ENCODE measurements around the gene GLUL.

The GLUL gene

DNA sequence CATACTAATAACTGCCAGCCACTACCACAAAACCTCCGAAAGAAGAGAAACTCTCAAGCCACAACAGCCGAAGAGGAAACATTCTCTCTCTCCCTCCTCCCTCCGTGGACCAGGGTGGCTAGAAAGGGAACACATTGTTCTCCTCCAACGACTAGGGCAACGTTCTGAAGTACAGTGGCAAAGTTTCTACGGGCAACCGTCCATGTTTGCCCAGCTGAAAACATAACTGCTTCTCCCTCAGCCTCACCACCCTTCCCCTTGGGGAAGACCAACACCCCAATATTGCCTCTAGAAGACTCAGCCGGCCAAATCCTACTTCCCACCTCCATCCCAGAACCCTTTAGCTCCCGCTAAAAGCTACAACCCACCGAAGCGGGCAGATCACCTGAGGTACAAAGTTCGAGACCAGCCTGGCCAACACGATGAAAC, 2.0 kb downstream of the GLUL start:
- Histone ChIP-seq H3K27me3 (ENCODE audit: low read length) (no peaks in the 10 kb centered on the region), H2AFZ (ENCODE audit: low read depth, low read length, severe bottlenecking) (no peak overlapping the region), H3K36me3 (ENCODE audit: low read length) (no peaks in the 10 kb centered on the region), H4K20me1 (ENCODE audit: low read depth, low read length) (no peaks in the 10 kb centered on the region), H3K79me2 (ENCODE audit: insufficient read depth, low read length) (no peaks in the 10 kb centered on the region), H3K9ac (ENCODE audit: low read length) (no peak overlapping the region), H3K9me2 (replicated peaks; ENCODE audit: insufficient read depth, low read length) (no peaks in the 10 kb centered on the region), H3K4me3 (ENCODE audit: insufficient read depth, low read length, poor library complexity, severe bottlenecking) (no peak overlapping the region), H3K27ac (ENCODE audit: low read depth, low read length) (no peak overlapping the region), H3F3A (ENCODE audit: insufficient read depth) (no peaks in the 10 kb centered on the region), H3K4me2 (ENCODE audit: low read depth, low read length, poor library complexity, severe bottlenecking) (no peak overlapping the region), H3K9me3 (ENCODE audit: insufficient read depth, low read length) (no peaks in the 10 kb centered on the region)
- TF ChIP-seq, protein P1, sequence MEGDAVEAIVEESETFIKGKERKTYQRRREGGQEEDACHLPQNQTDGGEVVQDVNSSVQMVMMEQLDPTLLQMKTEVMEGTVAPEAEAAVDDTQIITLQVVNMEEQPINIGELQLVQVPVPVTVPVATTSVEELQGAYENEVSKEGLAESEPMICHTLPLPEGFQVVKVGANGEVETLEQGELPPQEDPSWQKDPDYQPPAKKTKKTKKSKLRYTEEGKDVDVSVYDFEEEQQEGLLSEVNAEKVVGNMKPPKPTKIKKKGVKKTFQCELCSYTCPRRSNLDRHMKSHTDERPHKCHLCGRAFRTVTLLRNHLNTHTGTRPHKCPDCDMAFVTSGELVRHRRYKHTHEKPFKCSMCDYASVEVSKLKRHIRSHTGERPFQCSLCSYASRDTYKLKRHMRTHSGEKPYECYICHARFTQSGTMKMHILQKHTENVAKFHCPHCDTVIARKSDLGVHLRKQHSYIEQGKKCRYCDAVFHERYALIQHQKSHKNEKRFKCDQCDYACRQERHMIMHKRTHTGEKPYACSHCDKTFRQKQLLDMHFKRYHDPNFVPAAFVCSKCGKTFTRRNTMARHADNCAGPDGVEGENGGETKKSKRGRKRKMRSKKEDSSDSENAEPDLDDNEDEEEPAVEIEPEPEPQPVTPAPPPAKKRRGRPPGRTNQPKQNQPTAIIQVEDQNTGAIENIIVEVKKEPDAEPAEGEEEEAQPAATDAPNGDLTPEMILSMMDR (IDR thresholded peaks at IDR 0.05; ENCODE audit: insufficient read depth, low read length, poor library complexity, severe bottlenecking): no peak
- TF ChIP-seq EZH2phosphoT487 (conservative IDR thresholded peaks at IDR 0.05; ENCODE audit: low read length): no peak

DNA sequence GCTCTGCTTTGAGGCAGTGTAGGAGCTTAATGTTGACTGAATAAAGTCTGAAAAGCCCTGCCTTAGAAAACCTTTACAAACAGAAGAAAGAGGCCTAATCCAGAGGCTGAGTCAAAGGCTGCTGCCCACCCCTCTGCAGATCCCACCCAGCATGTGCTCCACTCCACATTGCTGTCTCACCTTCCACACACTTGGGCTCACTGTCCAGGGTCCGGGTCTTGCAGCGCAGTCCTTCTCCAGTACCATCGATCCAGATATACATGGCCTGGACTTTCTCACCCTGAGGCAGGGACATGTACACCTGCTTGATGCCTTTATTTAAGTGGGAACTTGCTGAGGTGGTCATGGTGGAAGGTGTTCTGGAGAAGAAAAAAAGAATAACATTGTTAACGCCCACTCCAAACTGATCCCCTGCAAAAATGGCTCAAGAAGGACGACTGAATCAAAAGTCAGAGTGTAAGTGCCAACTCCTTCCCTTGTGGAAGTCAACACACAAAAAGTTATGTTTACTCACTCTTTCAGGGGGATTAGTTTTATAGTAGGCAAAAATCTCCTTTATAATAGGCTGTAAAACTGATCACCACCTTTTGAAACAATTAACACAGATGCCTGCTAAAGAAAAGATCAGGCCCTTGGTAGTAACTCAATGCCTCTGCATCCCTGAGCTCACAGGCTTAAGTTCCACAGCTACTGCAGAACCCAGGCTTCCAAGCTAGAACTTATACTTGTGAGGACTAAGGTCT, 3.0 kb downstream of the GLUL start:
- Histone ChIP-seq H3K36me3 (ENCODE audit: low read length) (no peaks in the 10 kb centered on the region), H3K27ac (ENCODE audit: low read depth, low read length) (no peak overlapping the region), H3K27me3 (ENCODE audit: low read length) (no peaks in the 10 kb centered on the region), H4K20me1 (ENCODE audit: low read depth, low read length) (no peaks in the 10 kb centered on the region), H3K79me2 (ENCODE audit: insufficient read depth, low read length) (no peaks in the 10 kb centered on the region), H2AFZ (ENCODE audit: low read depth, low read length, severe bottlenecking) (no peak overlapping the region), H3K4me2 (ENCODE audit: low read depth, low read length, poor library complexity, severe bottlenecking) (no peak overlapping the region), H3F3A (ENCODE audit: insufficient read depth) (no peaks in the 10 kb centered on the region), H3K9me2 (replicated peaks; ENCODE audit: insufficient read depth, low read length) (no peaks in the 10 kb centered on the region), H3K9ac (ENCODE audit: low read length) (no peak overlapping the region), H3K4me3 (ENCODE audit: insufficient read depth, low read length, poor library complexity, severe bottlenecking) (no peak overlapping the region), H3K9me3 (ENCODE audit: insufficient read depth, low read length) (no peaks in the 10 kb centered on the region)
- TF ChIP-seq, protein P1 (IDR thresholded peaks at IDR 0.05; ENCODE audit: insufficient read depth, low read length, poor library complexity, severe bottlenecking): no peak
- no peak for TF ChIP-seq EZH2phosphoT487 (conservative IDR thresholded peaks at IDR 0.05; ENCODE audit: low read length)

DNA sequence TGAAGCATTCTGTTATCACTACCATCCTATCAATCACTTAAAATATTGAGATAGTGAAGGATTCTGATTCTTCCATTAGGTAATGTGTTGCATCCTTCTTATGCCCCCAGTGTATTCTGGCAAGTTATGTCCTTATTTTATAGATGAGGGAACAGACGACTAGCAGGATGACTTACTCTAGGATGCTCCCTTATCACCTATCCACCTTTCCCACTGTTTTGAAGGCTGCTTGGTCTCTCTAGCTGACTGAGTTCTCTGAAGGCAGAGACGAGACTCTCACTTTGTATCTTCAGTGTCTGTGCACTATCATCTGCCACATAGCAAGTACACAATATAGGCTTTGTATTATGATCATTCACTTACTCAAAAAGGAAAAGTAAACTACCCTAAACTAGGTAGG, 4.0 kb downstream of the GLUL start:
- Histone ChIP-seq H3F3A (ENCODE audit: insufficient read depth) (no peaks in the 10 kb centered on the region), H2AFZ (ENCODE audit: low read depth, low read length, severe bottlenecking) (no peak overlapping the region), H3K79me2 (ENCODE audit: insufficient read depth, low read length) (no peaks in the 10 kb centered on the region), H4K20me1 (ENCODE audit: low read depth, low read length) (no peaks in the 10 kb centered on the region), H3K4me3 (ENCODE audit: insufficient read depth, low read length, poor library complexity, severe bottlenecking) (no peak overlapping the region), H3K9me3 (ENCODE audit: insufficient read depth, low read length) (no peaks in the 10 kb centered on the region), H3K4me2 (ENCODE audit: low read depth, low read length, poor library complexity, severe bottlenecking) (no peak overlapping the region), H3K9me2 (replicated peaks; ENCODE audit: insufficient read depth, low read length) (no peaks in the 10 kb centered on the region), H3K36me3 (ENCODE audit: low read length) (no peaks in the 10 kb centered on the region), H3K27ac (ENCODE audit: low read depth, low read length) (no peak overlapping the region), H3K9ac (ENCODE audit: low read length) (no peak overlapping the region), H3K27me3 (ENCODE audit: low read length) (no peaks in the 10 kb centered on the region)
- no peak for TF ChIP-seq EZH2phosphoT487 (conservative IDR thresholded peaks at IDR 0.05; ENCODE audit: low read length)
- TF ChIP-seq, protein P1 (IDR thresholded peaks at IDR 0.05; ENCODE audit: insufficient read depth, low read length, poor library complexity, severe bottlenecking): no peak
